K562 (cell line): ENCODE measurements around the gene SLC30A10. TPM values are rescaled to one million over a fixed set of nuclear protein-coding genes. Genes with fewer than 3 reads are reported as not detected.

Source experiments
- ATAC-seq: fragments of 200-7000 bp; cut with Tn5 transposase; 3 replicates; pipeline ENCODE4 v1.9.1; 2020; ENCODE audit warnings: moderate library complexity
- BruUV-seq: library from RNA; stranded (reverse); fragments of 400-500 nt; replicated peaks from 2 replicates; lab custom pipeline; 2021; lab: Mats Ljungman, UMichigan
- CTCF ChIA-PET: fragments of 300-600 bp; formaldehyde crosslinking; extraction: SDS; loops from one replicate; lab custom pipeline; 2021; ENCODE audit warnings: low intra/inter-chr PET ratio; lab: Yijun Ruan, JAX
- POLR2A ChIA-PET: fragments of 300-600, 350-650 bp; sonication (Branson Sonifier 250); formaldehyde crosslinking; extraction: SDS; loops from one replicate; lab custom pipeline; 2021; ENCODE audit warnings: antibody characterized with exemption, inconsistent platforms; lab: Yijun Ruan, JAX
- DNase-seq, 4 experiments: peaks; one replicate each; pipeline versions ENCODE4 v3.0.0 to v3.0.0-alpha.2; 2011 to 2018; ENCODE audit warnings: low spot score in 3 of 4, mixed read lengths in 3 of 4; ENCODE audit errors: extremely low read depth in 1 of 4
- FAIRE-seq: peaks from 2 replicates; lab custom pipeline; 2011; peaks lifted over from hg19 to GRCh38; lab: Jason Lieb, UNC
- H2AFZ ChIP-seq: 2 replicates; pipeline ENCODE4 v1.6.0; 2011; ENCODE audit warnings: low read depth, low read length, control low read depth, inconsistent platforms
- H3K27ac ChIP-seq: fragments of 200-600 bp; 3 replicates; pipeline ENCODE4 v1.8.0; 2011; ENCODE audit warnings: low read depth, mild to moderate bottlenecking, control low read depth, inconsistent platforms, low read length, moderate library complexity, mixed read lengths; ENCODE audit errors: extremely low read depth
- H3K27me3 ChIP-seq, 2 experiments: fragments of 300-600 bp in 1 of 2; 2 replicates in 1 of 2; 3 replicates in 1 of 2; pipeline versions ENCODE4 v1.6.0 to v1.8.0; 2011; ENCODE audit warnings: inconsistent platforms in 2 of 2, low read length in 2 of 2, mild to moderate bottlenecking in 1 of 2, mixed read lengths in 1 of 2, moderate library complexity in 1 of 2; ENCODE audit not compliant: control insufficient read depth in 2 of 2, insufficient read depth in 2 of 2
- H3K36me3 ChIP-seq: fragments of 300-600 bp; 3 replicates; pipeline ENCODE4 v1.8.0; 2011; ENCODE audit warnings: mild to moderate bottlenecking, low read length, inconsistent platforms; ENCODE audit not compliant: control insufficient read depth, insufficient read depth
- H3K4me1 ChIP-seq, 2 experiments: fragments of 200-600 bp in 1 of 2; replicated peaks in 1 of 2; 2 replicates in 1 of 2; 3 replicates in 1 of 2; pipeline versions ENCODE4 v1.5.1 to v1.8.0; 2011; ENCODE audit warnings: inconsistent platforms in 2 of 2, low read length in 2 of 2, mild to moderate bottlenecking in 1 of 2, mixed read lengths in 1 of 2, moderate library complexity in 1 of 2; ENCODE audit not compliant: control insufficient read depth in 2 of 2, insufficient read depth in 2 of 2
- H3K4me2 ChIP-seq: 2 replicates; pipeline ENCODE4 v1.6.1; 2011; ENCODE audit warnings: low read length, control low read depth, inconsistent platforms, mixed read lengths; ENCODE audit not compliant: insufficient read depth
- H3K4me3 ChIP-seq: fragments of 200-600 bp; sonication (generic), shearing (Covaris generic); 2 replicates; pipeline ENCODE4 v1.5.1; 2016; ENCODE audit warnings: control low read depth, inconsistent platforms
- H3K79me2 ChIP-seq: fragments of 200-600 bp; 3 replicates; pipeline ENCODE4 v1.8.0; 2011; ENCODE audit warnings: low read length, inconsistent platforms; ENCODE audit not compliant: control insufficient read depth, insufficient read depth
- H3K9ac ChIP-seq, 2 experiments: 2 replicates each; pipeline versions ENCODE4 v1.6.0 to v1.6.1; 2011; ENCODE audit warnings: low read depth in 2 of 2, low read length in 2 of 2, control low read depth in 1 of 2, inconsistent platforms in 1 of 2, mild to moderate bottlenecking in 1 of 2, mixed read lengths in 1 of 2; ENCODE audit not compliant: insufficient read depth in 1 of 2
- H3K9me1 ChIP-seq: one replicate; pipeline ENCODE4 v1.6.0; 2011; ENCODE audit warnings: inconsistent platforms, mild to moderate bottlenecking, low read length, moderate library complexity; ENCODE audit not compliant: control insufficient read depth, insufficient read depth
- H3K9me3 ChIP-seq: replicated peaks from 2 replicates; pipeline ENCODE4 v1.5.1; 2011; ENCODE audit warnings: low read depth, low read length, inconsistent platforms; ENCODE audit not compliant: control insufficient read depth, insufficient read depth
- H4K20me1 ChIP-seq: replicated peaks from 2 replicates; pipeline ENCODE4 v1.6.1; 2011; ENCODE audit warnings: low read length, inconsistent platforms, mixed read lengths; ENCODE audit not compliant: control insufficient read depth, insufficient read depth
- CBFA2T2 ChIP-seq: fragments of 450-650 bp; conservative IDR thresholded peaks from 2 replicates; pipeline ENCODE4 v1.6.1; 2017; ENCODE audit warnings: mild to moderate bottlenecking
- CBX5 ChIP-seq: IDR thresholded peaks from 2 replicates; pipeline ENCODE4 v1.6.1; 2014; ENCODE audit warnings: low read depth, borderline replicate concordance
- CREM ChIP-seq: IDR thresholded peaks from 2 replicates; pipeline ENCODE4 v1.6.1; 2014; ENCODE audit warnings: antibody characterized with exemption, low read depth
- EGR1 ChIP-seq: fragments of 450-650 bp; conservative IDR thresholded peaks from 2 replicates; pipeline ENCODE4 v1.6.1; 2017; ENCODE audit warnings: mild to moderate bottlenecking
- HDAC3 ChIP-seq: fragments of 450-650 bp; IDR thresholded peaks from 2 replicates; pipeline ENCODE4 v1.6.1; 2018; ENCODE audit warnings: borderline replicate concordance, mild to moderate bottlenecking, moderate library complexity; ENCODE audit not compliant: partially characterized antibody
- NFE2 ChIP-seq: IDR thresholded peaks from 2 replicates; pipeline ENCODE4 v1.6.1; 2014; ENCODE audit warnings: antibody characterized with exemption, low read depth
- NR3C1 ChIP-seq: sonication (generic); formaldehyde crosslinking; IDR thresholded peaks from 2 replicates; pipeline ENCODE4 v1.8.1; 2022; ENCODE audit warnings: missing genetic modification reagents
- PCBP2 ChIP-seq: fragments of 200-400 bp; formaldehyde crosslinking; IDR thresholded peaks from 2 replicates; pipeline ENCODE4 v1.6.1; 2018; ENCODE audit warnings: low read length, low read depth, mild to moderate bottlenecking, moderate library complexity; ENCODE audit not compliant: poor library complexity, severe bottlenecking
- ZNF143 ChIP-seq: sonication (generic); formaldehyde crosslinking; IDR thresholded peaks from 2 replicates; pipeline ENCODE4 v1.9.0; 2022; ENCODE audit warnings: mild to moderate bottlenecking, missing genetic modification reagents
- ZNF316 ChIP-seq: fragments of 450-650 bp; IDR thresholded peaks from 2 replicates; pipeline ENCODE4 v1.6.1; 2016
- ZNF318 ChIP-seq, 2 experiments: fragments of 450-650 bp; IDR thresholded peaks; 2 replicates each; pipeline ENCODE4 v1.6.1; 2016; ENCODE audit warnings: mild to moderate bottlenecking in 2 of 2, borderline replicate concordance in 1 of 2, low read depth in 1 of 2, moderate library complexity in 1 of 2
- ZNF589 ChIP-seq: fragments of 200-800 bp; sonication (Bioruptor generic); IDR thresholded peaks from 2 replicates; pipeline ENCODE4 v1.6.1; 2016; ENCODE audit warnings: low read depth, missing genetic modification characterization, missing compliant biosample characterization
- WGBS: fragments of 100-300 bp; shearing (Covaris generic); methylation state at CpG from one replicate; pipeline ENCODE4 v1.1.6; 2016; ENCODE audit warnings: low coverage, mixed read lengths; ENCODE audit not compliant: insufficient coverage; ENCODE audit errors: missing lambda C conversion rate; 5-methylcytosine and 5-hydroxymethylcytosine counted together
- in situ Hi-C: fragments of 300-500 bp; cut with MboI; formaldehyde crosslinking; loops from 4 replicates; pipeline ENCODE4 v1.15.0; 2018; ENCODE audit warnings: inconsistent platforms, mixed read lengths
- intact Hi-C: fragments of 100-400 bp; cut with micrococcal nuclease; formaldehyde crosslinking; loops from 2 replicates; pipeline ENCODE4 v1.14.2; 2022
- polyA plus RNA-seq, 8 experiments: library from polyadenylated mRNA; depleted of rRNA in 4 of 8; stranded (reverse) in 5 of 8; unstranded in 3 of 8; fragments of >200 nt; fragmentation: Nextera tagmentation in 2 of 8; fragmentation: Illumina TruSeq in 1 of 8; extraction: Ambion mirVana in 2 of 8; extraction: Trizol in 1 of 8; gene quantifications; 2 replicates each; pipeline versions ENCODE4 v1.2.1 to v1.2.3, GENCODE V29; 2011 to 2014; ENCODE audit warnings: inconsistent platforms in 1 of 8, missing spikeins in 1 of 8
- total RNA-seq, 7 experiments: library from RNA; depleted of rRNA in 6 of 7; stranded (reverse); fragments of >200 nt in 6 of 7; fragmentation: Illumina TruSeq in 2 of 7; extraction: Trizol in 2 of 7; gene quantifications; 2 replicates each; pipeline versions ENCODE4 v1.2.1 to v1.2.3, GENCODE V29; 2011 to 2021; ENCODE audit warnings: low replicate concordance in 1 of 7

Gene SLC30A10
- total and polyA plus RNA-seq, 9 of the 15 experiments (the other 6 are each of a cell fraction or from before 2014, with no cell fraction given) = 2.6 to 11.3 (median 7.1) TPM

- TF ChIP-seq CREM (peak; percentile 50), ZNF143 (CRISPR knock-in tag) (no peak), CBX5 (peak; percentile 37; the same call in 1 of the 2 replicates), EGR1 (peak; percentile 77), HDAC3 (no peak), NR3C1 (CRISPR knock-in tag) (0 out of 2 replicates have a peak, but pooled peaks have one; percentile 34), PCBP2 (no peak)
- TF ChIP-seq, all 486 proteins: peak for 89
Observed at GRCh38 chr1:219927956-219928790, at the start of gene SLC30A10 (continued).

GRCh38 chr1:219973213-219973612, 44.9 kb upstream of the SLC30A10 start:
- WGBS = 5% methylated on average over 3 of the region's 3 CpGs
- Histone ChIP-seq H3K79me2 (no peaks in the 10 kb centered on the region), H2AFZ (no peak overlapping the region), H3K4me2 (no peak overlapping the region), H3K9me1 (no peaks in the 10 kb centered on the region), H3K9me3 (no peaks in the 10 kb centered on the region), H3K36me3 (peaks cover 88% of the 10 kb centered on the region), H3K27me3 (no peaks in the 10 kb centered on the region), H3K9ac (no peak overlapping the region), H4K20me1 (no peaks in the 10 kb centered on the region), H3K27ac (peak overlapping the region; percentile 27; the same call in 1 of the 3 replicates), H3K4me1 (peaks cover 4 to 5% of the 10 kb centered on the region in 2 experiments; a peak in 4 of 5 replicates), H3K4me3 (no peak overlapping the region)
- DNase-seq (peak in 1 of 4 experiments; percentile 69), ATAC-seq (peak; percentile 57), FAIRE-seq (peak; percentile 6)
- no TSS peak for BruUV-seq
- intact Hi-C loops = loop anchor here (2.0 kb wide), 1 partner anchor 96 kb away; no protein-coding TSS in a partner anchor
- ChIA-PET CTCF (no interaction called here), POLR2A (interaction anchor here (0.5 to 0.7 kb wide), 3 partner anchors 36 to 121 kb away, joined by 3 read pairs; no protein-coding TSS in a partner anchor)
- in situ Hi-C loops = no loop called here
- no peak for TF ChIP-seq ZNF589 (CRISPR knock-in tag)
- no peak for TF ChIP-seq NFE2
- TF ChIP-seq CBFA2T2 = peak; percentile 38; the same call in 1 of the 2 replicates
- peak; percentile 64 for TF ChIP-seq ZNF316
- no peak for TF ChIP-seq ZNF318 (IDR thresholded peaks at IDR 0.05; ENCODE audit: borderline replicate concordance in 1 of 2, low read depth in 1 of 2)
